IMR-90 (cell line): ENCODE data around the gene UBL7. TPM values are rescaled to one million over a fixed set of nuclear protein-coding genes. Genes with fewer than 3 reads are reported as not detected.

Experiments used
- ELK1 ChIP-seq: fragments of 150-350 bp; IDR thresholded peaks from 2 replicates; pipeline ENCODE4 v1.6.1; 2016; ENCODE audit warnings: low read depth, mild to moderate bottlenecking, low read length, moderate library complexity, borderline replicate concordance
- polyA plus RNA-seq, 3 experiments: library from polyadenylated mRNA; depleted of rRNA; stranded (reverse); fragments of >200 nt; gene quantifications; 2 replicates each; pipeline ENCODE4 v1.2.3, GENCODE V29; 2012; ENCODE audit warnings: low replicate concordance in 1 of 3
- total RNA-seq: library from RNA; depleted of rRNA; stranded (reverse); fragments of >200 nt; gene quantifications from 2 replicates; pipeline ENCODE4 v1.2.3, GENCODE V29; 2012

Gene UBL7
- total and polyA plus RNA-seq, 2 of the 4 experiments (the other 2 are of a cell fraction) = 68.1 to 78.4 TPM

- TF ChIP-seq ELK1 = no peak
Measured at GRCh38 chr15:74444106-74445062, 16.6 kb downstream of the UBL7 start (continued).
